ENCODE measurements around the gene NENF.
A peak's percentile ranks its signal among the peaks of the same experiment; 100 is the strongest.

NENF gene

GRCh38 chr1:212432272-212432660 is 454 bp upstream of the NENF start:
- DNase-seq, result no peak

- no peak for DNase-seq
Observed at GRCh38 chr1:212433577-212434462, 1.1 kb downstream of the NENF start.

GRCh38 chr1:212434992-212435391 is 2.3 kb downstream of the NENF start:
- no peak for DNase-seq

GRCh38 chr1:212437179-212437798 is 4.6 kb downstream of the NENF start:
- no peak for DNase-seq

GRCh38 chr1:212438831-212439237 is 6.1 kb downstream of the NENF start:
- no peak for DNase-seq

GRCh38 chr1:212440419-212440818 is 7.7 kb downstream of the NENF start:
- no peak for DNase-seq

GRCh38 chr1:212442408-212442807 is 9.7 kb downstream of the NENF start:
- DNase-seq, result no peak

GRCh38 chr1:212446333-212446732 is 13.6 kb downstream of the NENF start:
- no peak for DNase-seq

- DNase-seq, result no peak
Observed at GRCh38 chr1:212447478-212447877, 14.8 kb downstream of the NENF start.

GRCh38 chr1:212450331-212450881 is 17.7 kb downstream of the NENF start:
- no peak for DNase-seq

- DNase-seq, result no peak
Observed at GRCh38 chr1:212451416-212452322, 18.9 kb downstream of the NENF start.

GRCh38 chr1:212452323-212453155 is 19.8 kb downstream of the NENF start:
- DNase-seq, result no peak

- no peak for DNase-seq
Observed at GRCh38 chr1:212453156-212453857, 20.6 kb downstream of the NENF start.

- DNase-seq, result no peak
Observed at GRCh38 chr1:212454741-212455140, 22.0 kb downstream of the NENF start.

- no peak for DNase-seq
Observed at GRCh38 chr1:212455401-212455800, 22.7 kb downstream of the NENF start.

GRCh38 chr1:212455803-212456528 is 23.2 kb downstream of the NENF start:
- peak; percentile 64 to 68 for DNase-seq

GRCh38 chr1:212457740-212458338 is 25.1 kb downstream of the NENF start:
- peak; percentile 22 to 40 for DNase-seq

GRCh38 chr1:212458817-212459216 is 26.1 kb downstream of the NENF start:
- no peak for DNase-seq

GRCh38 chr1:212459656-212460055 is 26.9 kb downstream of the NENF start:
- no peak for DNase-seq

GRCh38 chr1:212460376-212460775 is 27.7 kb downstream of the NENF start:
- DNase-seq, result no peak
